ENCODE data around the gene ADCY1.

ADCY1 gene

DNA sequence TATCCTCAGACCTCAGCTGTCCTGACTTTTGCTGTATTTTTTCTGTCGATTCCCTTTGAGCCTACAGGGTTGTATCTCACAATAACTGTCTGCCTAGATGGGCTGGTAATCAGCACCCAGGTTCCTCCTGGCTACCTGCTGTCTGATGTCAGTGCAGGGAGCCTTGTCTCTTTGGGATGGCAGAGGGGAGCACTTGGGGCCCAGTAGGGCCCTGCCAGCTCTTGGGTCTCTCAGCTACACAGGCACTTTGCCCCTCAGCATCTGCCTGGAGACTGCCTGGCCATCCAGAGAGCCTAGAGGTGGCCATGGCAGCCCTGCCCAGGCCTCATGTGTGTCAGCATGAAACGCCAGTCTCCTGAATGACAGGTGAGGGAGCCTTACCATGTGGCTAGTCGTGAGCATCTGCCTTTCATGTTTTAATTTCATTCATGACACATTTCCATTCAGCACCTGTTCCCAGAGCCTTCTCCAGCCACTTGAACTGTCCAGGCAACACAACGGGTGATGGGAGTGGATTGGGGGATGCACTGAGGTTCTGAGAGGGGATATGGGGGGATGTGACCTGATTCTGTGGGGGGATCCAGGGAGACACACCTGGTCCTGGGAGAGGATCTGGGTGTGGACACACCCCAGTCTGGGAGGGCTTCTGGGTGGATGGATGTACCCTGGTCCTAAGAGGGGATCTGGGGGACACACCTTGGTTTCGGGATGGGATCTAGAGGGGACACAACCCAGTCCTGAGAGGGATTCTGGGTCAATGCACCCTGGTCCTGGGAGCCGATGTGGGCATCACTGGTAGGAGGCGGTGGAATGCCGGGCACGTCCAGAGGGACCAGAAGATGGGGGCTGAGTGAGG, 21.9 kb downstream of the ADCY1 start:
- no peak for DNase-seq

DNA sequence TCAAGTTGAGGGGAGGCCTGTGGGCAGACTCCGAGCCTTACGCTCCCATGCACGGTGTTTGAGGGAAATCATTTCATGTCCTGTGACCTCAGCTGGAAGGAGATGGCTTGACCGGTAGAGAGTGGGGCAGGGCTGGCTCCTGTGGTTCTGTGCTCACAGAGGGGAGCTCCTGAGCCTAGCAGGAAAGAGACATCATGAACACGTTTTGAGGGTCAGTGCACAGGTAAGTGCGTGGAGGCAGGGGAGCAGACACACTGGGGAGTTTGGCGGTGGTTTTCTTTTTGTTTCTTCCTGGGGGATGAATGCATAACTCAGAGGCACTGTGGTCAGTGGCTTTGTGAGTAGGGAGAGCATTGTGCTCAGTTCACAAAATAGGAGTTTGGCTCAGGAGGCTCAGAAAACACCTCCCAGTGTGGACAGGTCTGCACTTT, 22.5 kb downstream of the ADCY1 start:
- DNase-seq, result no peak

DNA sequence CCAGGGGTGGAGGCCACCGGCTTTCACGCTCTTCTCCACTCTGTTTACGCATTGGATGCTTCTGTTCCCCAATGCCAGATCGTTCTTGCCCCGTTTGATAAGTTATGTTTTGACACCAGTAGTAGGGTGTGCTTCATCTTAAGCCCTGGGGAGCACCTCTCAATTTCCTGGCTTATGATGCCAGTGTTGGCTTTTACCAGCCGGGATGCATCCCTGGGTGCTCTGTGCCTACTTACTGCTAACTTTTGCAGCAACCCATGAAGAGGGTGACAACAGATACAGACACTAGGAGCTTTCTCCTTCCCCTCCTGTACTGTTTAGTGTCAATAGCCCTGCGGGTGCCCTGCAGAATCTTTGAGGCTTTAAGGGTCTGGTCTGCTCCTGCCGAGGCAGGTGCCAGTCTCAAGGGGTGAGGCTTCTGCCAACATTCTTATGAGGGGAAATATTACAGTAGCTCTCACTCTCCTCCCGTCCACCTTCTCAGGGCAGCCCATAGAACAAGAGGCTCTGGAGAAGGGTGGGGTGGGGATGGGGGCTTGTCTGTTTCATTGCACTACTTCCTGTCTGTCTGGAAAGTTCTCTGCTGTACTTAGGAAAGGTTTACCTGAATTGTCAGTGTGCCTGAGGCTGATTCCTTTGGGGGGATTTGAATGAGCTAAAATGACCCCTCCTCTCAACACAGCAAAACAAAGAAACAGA, 23.3 kb downstream of the ADCY1 start:
- no peak for DNase-seq

DNA sequence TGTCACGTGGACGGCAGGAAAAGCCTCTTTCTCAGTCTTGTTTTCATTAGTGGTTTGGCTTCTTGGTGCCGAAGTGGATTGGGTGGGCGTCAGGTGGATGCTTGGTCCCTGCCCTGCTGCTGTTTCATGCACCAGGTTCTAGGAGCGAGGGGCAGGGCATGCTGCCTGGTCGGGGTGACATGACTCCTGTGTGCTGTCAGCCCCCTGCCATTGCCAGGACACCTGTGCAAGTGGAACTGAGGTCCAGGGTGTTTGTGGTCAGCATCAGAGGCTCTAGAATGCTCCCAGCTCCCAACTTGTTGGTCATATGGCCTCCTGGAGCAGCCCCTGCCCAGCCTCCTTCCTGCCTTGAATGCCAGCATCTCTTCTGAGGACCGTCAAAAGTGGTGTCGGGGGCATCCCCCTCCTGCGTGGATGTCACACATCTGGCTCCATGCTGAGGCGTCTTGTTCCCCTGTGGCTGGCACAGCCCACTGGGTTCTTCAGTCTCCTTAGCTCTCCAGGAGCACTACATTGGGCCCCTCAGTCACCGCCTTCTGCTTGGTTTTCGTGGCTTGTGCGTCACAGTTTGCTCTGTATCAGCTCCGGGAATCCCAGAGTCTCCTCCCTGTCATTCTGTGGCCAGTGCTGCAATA, 24.8 kb downstream of the ADCY1 start:
- DNase-seq, result no peak

DNA sequence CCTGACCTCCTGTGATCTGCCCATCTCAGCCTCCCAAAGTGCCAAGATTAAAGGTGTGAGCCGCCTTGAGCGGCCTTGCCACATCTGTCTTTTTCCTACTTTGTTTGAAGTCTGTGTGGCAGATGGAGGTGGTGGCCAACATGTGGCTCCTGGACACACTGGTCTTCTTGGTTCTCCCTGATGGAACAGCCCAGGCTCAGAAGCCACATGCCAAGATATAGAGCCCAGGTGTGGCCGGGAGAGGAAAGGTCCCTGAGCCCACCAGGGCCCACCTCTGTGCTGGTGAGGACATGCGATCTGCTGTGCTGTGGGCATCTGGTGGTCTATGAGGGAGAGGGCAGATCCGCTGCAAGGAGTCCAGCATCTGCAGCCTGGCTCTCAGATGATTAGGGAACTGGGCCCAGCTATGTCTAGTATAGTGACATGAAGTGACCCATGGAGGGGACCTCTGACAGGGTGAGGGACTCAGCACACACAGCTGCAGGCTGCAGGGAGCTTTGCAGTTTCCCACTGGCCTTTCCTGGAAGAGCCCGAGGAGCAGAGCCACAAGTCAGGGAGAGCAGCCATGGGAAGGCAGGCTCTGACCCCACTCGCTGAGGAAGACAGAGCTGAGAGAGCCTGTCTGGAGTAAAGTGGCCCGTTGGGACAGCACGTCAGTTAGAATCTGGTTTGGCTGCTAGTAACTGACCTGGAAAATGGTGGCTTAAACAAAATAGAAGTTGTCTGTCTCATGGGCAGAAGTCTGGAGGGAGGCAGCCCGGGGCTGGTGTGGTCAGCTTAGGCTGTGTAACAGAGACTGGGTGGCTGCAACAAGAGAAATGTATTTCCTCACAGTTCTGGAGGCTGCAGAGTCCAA, 25.9 kb downstream of the ADCY1 start:
- no peak for DNase-seq

DNA sequence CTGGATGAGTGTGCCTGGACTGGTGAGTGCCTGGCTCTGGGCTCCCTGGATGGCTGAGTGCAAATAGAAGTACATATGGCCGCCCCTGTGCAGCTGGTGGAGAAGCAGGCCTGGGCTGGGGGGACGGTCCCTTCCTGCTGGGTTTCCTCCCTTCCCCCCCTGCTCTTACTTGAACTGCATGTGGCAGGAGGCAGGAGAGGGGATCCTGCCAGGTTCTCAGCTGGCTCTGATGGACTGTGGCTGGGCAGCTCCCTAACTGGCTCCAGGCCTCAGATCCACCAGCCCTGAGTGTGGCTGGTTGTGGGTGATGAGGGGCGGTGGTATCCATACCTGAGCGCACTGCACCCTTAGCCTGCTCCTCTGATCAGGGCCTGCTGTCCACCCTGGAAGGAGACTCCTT, 26.9 kb downstream of the ADCY1 start:
- DNase-seq, result no peak

DNA sequence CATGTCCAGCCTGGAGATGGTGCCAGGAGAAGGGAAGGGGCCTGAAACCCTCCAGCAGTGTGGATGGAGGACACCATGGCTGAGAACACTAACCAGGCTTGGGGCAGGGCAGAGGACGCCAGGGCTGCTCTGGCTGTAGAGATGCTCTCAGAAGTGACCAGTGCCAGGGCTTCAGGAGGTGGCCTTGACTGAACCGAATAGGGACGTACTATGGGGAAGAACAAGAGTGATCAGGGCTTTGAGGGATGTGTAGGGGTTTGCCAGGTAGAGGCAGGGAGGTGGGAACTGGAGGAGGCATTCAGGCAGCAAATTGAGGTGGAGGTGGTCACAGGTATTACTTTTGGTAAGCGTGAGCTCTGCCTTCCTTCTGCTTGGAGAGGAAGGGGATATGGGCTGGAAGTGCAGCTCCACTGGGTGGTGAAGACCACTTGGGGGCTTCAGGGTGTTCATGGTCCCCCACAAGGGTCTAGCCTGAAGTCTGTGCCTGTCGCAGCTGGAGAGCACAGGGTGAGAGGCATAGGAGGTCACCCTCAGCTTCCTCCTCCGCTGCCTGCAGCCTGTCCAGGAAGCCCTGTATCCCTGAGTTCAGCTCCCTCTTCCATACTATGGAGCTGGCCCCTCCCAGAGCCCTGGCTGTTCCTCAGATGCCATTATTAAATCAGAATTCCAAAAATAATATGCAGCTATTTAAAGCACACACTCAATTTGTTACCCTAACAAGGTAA, 27.8 kb downstream of the ADCY1 start:
- DNase-seq, result no peak

DNA sequence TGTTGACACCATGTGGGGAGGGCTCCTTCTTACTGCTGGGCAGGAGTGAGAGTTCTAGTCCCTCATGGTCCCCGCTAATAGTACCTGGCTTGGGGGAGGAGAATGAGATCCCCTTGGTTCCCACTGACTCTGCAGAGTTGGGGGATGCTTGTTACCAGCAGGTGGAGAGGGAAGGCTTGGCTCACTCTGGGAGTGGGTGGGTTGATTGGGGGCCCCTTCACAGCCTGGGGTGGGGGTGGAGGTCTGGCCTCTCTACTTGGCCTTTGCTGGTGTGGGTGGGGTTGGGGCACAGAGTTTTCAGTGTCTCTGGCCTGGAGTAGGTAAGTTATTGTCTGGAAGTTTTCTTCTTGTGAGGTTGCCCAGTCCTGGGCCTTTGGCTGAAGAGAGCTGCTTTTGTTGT, 31.9 kb downstream of the ADCY1 start:
- DNase-seq, result no peak

DNA sequence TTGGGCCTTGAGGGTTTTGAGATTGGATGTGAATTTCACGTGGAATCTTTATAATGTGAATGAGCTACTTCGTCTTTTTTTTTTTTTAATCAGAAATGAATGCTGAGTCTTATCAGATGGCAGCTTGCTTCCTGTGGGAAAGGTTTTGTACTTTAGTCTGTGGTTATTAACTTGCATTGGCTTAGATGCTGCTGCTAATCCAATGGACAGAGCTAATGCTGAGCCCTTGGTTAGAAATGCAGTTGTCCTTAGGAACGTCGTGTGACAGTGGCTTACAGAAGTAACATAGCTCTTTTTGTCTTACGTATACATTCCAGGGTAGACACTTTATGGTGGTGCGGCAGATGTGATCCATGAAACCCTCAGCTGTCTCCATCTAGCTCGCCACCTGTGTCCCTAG, 32.8 kb downstream of the ADCY1 start:
- DNase-seq, result no peak

DNA sequence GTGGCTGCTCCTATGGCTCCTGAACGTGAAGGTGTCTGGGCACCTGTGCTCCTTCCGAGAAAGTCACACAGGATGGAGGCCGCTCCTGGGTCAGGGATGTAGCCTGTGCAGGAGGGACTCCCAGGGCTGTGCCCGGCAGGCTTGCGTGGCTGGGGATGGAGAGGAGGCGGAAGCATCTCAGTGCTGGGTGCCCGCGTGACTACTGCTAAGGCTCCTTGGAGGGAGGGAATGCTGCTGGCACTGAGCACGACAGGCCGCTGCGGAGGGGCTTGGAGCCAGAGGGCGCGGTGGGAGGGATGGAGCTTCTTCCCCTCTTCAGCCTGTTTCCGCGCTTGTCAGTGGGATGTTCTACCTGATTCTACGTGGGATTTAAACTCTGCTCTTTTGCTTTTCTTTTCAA, 35.0 kb downstream of the ADCY1 start:
- no peak for DNase-seq

DNA sequence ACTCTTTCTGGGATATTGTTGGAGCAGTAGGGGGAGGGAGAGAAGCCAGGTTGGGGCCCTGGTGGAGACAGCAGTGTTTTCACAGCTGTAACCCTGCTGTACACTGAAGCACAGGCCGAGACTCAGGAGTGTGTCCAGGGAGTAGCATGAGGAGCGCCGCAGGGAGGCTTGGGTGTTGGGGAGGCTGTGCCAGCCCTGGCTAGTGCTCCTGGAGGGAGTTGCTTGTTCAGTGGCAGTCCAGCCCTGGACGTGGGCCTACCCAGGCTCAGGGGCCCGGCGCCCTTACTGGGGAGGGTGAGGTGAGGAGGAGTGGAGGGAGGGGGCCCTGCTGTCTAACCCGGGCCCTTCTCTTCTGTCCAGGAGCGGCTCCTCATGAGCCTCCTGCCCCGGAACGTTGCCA, 35.9 kb downstream of the ADCY1 start:
- DNase-seq, result no peak

DNA sequence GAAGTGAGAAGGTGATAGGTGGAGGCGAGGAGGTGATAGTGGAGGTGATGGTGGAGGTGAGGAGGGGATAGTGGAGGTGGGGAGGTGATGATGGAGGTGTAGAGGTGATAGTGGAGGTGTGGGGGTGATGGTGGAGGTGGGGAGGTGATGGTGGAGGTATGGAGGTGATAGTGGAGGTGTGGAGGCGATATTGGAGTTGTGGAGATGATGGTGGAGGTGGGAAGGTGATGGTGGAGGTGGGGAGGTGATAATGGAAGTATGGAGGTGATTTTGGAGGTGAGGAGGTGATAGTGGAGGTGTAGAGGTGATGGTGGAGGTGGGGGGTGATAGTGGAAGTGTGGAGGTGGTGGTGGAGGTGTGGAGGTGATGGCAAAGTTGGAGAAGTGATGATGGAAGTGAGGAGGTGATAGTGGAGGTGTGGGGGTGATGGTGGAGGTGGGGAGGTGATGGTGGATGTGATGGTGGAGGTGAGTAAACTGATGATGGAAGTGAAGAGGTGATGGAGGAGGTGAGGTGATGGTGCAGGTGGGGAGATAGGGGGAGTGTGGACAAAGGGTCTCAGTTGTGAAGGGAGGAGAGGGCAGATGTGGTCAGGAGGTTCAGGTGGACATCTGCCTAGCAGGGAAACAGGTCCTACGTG, 36.6 kb downstream of the ADCY1 start:
- DNase-seq, result no peak

DNA sequence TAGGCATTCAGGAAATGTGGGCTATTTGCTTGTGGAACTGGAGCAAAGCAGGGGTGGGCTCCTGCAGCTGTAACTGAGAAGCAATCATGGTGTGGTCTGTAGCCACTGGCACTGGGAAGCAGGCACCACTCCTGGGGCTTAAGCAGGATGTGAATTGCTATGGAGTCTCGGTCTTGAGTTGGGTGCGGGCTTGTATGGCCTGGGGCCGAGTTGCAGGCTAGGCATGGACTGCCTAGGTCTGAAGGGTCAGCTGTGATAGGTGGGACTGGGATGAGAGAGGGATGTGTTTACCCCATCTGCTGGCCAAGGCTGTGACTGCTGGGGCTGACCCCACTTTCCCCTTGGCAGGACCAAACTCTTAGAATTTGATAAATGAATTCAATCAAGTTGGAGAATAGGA, 43.0 kb downstream of the ADCY1 start:
- DNase-seq, result no peak

DNA sequence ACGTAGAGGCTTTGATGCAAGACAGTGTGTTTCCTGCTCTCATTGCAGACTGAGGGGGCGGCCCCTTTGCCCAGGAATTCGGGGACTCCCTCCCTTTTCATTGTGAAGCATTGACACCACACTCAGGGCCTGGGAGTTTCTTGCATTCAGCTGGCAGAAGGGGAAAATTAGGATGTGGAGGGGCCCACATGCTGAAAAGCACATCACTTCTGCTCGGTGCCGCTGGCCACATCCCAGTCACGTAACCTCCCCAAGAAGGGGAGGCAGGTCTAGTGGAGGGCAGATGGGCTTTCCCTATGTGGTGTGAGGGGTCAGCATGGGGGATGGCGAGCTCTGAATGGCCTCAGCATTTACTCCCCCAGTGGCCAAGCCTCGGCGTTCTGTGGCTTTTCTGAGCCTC, 47.9 kb downstream of the ADCY1 start:
- DNase-seq, result no peak

DNA sequence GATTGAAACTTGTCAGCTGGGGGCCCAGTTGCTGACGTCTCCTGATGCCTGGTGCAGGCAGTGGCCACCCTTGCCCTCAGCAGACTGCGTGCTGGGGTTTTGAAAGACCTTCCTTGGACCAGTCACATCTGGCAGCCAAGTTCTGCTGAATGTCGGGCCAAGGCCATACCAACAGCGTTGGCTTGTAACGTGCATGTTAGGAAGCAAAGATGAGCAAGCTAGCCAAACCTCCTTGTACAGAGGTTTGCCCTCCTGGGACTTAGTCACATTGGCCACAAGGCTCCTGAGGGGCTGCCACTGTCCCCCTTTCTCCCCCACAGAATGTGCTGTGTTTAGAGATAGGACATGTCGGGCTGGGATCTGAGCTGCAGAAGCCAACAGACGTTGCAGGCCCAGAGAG, 49.0 kb downstream of the ADCY1 start:
- DNase-seq, result no peak

DNA sequence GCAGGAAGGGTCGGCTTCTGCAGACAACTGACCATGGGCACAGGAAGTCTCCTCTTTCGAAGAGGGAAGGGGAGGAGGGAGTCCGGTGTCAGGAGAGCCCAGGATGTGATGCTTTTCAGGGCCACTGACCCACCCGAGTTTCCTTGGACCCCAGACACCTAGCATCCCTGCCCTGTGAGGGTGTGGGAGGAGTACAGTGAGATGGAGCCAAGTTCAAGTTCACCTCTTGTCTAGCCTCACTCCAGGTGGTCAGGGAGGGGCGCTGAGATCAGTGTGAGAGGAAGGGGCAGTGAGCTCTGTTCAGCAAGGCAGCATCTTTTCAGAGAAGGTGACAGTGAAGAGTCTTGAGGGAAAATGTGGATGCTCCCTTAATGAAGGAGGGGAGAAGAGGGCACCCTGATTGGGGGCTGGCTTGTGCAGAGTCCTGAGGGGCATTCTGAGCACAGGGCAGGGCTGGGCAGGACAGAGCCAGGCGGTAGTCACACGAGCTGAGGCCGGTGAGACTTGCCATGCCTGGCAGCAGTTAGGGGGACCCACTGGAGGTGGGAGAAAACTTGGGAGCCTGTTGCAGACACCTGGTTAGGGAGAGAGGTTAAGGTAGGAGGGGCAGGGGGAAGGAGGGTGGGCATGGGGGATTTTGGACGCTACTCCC, 49.7 kb downstream of the ADCY1 start:
- no peak for DNase-seq

DNA sequence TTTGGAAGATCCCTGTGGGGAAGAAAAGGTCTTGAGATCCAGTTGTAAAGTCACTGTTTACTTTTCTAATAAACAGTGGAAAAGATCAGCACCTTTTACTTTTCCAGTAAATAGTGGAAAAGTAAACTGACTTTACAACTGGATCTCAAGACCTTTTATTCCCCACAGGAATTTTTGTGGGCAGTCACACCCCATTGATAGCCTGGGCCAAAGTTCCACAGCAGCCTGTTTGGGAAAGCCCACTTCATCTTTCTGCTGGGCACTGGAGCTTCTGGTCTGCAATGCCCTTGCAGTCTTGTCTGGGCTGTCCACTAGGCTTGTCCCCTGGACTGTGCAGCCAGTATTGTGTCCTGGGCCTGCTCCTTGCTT, 50.2 kb downstream of the ADCY1 start:
- no peak for DNase-seq

DNA sequence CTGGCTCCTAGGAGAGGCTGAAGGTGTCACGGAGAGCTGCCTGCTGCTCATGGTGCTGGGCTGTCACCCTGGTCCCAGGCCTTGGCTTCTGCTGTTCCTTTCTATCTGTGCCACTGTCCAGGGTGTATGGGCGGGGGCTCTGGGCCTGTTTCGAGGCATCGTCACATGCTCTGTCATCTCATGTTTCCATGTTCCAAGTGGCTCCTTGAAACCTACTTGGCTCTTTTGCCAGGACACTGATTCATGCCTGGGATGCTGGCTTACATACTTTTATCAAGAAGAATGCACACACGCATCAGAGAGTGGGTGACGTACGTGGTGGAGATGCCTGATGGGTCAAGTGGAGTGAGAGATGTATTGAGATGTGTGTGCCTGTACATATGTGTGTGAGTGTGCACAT, 50.9 kb downstream of the ADCY1 start:
- no peak for DNase-seq

DNA sequence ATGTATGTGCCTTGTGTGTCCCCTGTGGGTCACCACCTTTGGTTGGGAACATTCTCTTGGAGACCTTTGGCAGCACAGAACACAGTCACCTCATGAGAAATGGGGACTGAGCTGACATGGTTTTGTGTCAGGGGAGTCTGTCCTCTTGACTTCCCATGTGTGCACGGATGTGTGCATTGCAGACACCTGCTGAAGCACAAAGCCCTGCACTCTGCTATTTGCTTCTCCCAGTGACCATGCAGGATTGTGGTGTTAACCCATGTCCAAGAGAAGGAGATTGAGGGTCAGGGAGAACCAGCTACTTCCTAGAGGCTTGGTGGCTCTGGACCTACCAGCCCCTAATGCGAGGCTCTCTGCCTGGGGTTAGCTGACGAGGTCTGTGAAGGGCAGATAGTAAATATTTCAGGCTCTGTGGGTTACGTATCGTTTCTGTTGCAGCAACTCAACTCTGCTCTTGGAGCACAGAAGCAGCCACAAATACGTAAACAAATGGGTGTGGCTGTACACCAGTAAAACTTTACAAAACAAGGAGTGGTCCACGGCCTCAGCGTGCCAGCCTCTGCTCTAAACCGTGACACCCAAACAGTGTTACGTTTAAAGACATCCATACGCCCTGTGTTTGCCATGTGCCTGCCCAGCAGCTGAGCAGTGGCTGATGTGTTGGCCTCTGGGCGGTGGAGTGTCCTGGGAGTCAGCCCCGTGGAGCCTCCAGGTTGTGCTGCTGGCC, 51.7 kb downstream of the ADCY1 start:
- DNase-seq, result no peak

All from GOT3 (cell line).